NCI-H69 (cell line): Measurements from ENCODE around the gene CEP128.
A peak's percentile ranks its signal among the peaks of the same experiment; 100 is the strongest.
"Not testable (repeated sequence)": the region's sequence is repeated elsewhere in the genome, so short reads cannot be mapped to it uniquely, and the experiment has no call there.

Experiments
- DNase-seq: peaks from one replicate; lab custom pipeline; 2025; lab: John Stamatoyannopoulos, UW

The CEP128 gene

DNA sequence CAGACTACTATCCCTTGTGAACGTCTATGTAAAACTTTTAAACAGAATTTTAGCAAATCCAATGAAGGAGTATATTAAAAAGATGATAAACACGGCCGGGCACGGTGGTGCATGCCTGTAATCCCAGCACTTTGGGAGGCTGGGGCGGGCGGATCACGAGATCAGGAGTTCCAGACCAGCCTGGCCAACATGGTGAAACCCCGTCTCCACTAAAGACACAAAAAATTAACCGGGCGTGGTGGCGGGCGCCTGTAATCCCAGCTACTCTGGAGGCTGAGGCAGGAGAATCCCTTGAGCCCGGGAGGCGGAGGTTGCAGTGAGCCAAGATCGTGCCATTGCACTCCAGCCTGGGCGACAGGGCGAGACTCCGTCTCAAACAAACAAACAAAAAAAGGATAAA, 11.7 kb upstream of the CEP128 start:
- DNase-seq: not testable (repeated sequence)

DNA sequence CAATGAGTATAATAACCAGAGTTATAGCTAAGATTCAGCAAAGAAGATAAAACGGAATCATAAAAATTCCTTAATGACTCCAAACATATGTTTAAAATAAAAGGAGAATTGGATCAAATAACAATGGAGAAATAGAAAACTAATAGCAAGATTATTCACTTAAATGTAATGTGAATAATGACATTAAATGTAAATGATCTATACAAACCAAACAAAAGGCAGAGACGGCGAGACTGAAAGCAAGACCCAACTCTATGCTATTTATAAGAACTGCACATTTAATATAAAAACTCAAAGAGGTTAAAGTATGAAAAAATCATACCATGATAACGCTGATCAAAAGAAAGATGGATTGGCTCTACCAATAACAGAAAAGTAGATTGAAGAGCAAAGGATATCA, 10.0 kb upstream of the CEP128 start:
- DNase-seq: no peak

DNA sequence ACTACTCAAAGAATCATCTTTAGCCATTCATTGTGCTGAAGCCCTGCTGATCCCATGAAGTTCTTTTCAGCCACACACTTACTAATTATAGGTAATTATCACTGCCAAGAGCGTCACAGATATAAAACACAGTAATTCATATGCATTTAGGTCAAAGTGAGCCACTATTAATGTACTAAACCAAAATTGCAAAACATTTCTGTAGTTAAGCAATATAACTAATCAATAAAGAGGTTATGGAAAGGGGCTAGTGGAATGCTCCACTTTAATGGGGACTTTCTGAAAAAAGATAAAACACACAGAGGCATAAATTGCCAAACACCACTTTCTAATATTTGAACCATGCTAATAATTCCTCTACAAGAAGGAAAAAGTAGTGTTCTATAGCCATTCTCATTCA, 6.8 kb upstream of the CEP128 start:
- peak; percentile 69 for DNase-seq

DNA sequence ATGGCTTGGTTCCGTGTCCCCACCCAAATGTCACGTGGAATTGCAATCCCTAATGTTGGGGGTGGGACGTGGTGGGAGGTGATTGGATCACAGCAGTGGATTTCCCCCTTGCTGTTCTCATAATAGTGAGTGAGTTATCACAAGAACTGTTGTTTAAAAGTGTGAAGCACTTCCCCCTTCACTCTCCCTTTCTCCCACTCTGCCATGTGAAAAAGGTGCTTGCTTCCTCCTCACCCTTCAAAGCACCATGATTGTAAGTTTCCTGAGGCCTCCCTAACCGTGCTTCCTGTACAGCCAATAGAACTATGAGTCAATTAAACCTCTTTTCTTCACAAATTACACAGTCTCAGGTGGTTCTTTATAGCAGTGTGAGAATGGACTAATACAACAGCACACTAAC, 5.3 kb upstream of the CEP128 start:
- no peak for DNase-seq

DNA sequence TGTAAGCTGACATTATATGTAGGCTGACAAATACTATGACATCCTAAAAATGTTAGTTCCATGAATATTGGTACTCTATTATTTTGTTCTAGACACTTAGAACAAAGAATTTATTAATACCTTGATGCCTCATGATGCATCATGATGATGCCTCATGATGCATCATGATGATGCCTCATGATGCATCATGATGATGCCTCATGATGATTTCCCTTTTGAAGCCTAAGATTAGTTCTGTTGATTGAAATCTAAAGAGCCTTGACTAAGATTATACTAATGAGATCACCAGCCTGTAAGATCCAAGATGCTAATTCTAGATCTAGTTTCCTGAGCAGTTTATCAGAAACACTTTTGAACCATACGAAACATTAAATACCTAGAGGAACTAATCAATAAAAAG, 4.6 kb upstream of the CEP128 start:
- DNase-seq: no peak

DNA sequence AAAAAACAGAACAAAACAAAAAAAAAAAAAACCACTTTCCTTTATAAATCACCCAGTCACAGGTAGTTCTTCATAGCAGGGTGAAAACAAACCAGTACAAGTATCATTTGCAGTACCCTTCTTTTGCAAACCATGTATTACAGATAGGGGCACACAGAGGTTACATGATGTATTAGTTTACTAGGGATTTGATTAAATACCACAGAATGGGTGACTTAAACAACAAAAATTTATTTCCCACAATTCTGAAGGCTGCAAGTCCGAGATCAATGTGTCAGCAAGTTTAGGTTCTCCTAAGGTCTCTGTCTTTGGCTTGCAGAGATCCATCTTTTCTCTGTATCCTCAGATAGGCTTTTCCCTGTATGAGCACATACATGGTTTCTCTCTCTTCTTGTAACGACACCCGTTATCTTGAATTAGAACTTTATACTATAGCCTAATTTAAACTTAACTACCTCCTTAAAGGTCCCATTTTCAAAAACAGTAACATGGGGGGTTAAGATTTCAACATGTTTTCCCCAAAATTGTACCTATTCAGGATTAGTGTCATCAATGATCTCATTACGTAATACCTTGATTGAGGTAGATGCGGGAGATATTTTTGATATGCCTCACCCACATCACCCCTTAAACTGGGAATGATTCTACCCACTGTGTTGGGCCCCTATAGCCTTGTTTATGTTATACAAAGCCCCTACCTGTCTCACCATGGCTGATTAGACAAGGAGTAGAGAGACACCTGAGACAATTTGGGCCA, 3.5 kb upstream of the CEP128 start:
- DNase-seq: no peak

DNA sequence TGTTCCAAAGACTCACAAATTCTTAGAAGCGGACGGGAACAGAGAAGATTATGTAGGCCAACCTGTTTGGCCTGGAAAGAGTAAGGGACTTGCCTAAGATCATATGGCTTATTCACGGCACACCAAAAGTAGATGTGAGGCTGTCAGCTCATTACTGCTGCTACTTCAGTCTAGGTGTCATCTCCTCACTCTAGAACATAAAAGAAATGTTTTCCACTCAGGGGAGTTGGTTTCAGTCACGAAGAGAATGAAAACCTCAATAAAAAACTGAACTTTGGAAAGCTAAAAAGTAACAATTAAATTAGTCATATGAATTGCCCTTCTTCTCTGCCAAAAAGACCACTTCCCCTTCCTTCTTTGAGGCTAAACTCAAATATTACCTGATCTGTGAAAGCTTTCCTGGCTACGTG, 658 bp upstream of the CEP128 start:
- peak; percentile 50 for DNase-seq

DNA sequence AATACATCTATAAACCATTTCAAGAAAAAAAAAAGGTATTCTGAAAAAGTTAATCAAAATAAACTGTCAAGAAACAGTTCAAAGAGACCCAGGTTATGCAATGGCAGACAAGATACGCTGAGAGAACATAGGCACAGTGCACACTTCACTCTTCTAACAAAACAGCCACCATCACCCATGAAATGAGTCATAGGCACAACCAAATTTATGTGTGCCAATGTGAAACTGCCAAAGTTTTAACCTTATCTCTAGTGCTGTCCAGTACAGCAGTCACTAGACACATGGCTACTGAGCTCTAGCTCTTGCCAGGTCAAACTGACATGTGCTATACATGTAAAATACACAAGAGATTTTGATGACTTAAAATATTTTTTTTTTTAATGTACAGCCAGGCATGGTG, 1.4 kb downstream of the CEP128 start:
- DNase-seq: peak; percentile 23

DNA sequence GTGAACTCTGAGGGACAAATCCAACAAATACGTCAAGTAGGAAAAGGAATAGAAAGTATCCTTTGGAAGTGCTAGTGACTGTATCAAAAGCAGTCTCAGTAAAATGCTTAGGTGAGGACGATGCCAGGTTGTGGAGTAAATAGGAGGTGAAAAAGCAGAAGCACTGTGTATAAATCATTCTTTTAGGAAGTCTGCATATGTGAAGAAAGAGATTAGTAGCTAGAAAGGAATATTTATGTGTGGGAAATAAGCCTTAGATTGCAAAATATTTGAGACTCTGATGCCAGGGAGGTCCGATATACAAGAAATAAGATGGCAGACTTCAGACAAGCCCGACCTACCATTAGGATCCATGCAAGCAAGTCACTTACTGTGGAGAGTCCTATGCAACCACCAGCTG, 7.9 kb downstream of the CEP128 start:
- no peak for DNase-seq

DNA sequence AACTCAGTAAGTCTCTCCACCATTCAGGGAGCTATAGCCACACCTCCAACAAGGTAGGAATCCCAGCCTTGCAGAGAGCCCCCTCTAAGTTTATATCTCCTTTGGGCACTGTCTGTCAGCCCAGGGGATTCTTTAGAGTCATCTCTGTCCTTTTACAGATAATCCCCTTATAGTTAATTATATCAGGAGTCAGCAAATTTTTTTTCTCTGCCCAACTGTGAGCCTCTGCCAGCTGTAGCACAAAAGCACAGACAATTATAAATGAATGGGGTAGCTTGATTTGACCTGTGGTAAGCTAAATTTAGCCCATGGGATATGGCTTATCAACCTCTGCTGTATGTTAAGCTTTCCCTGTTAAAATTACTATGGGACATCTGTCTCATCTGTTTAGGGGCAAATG, 8.3 kb downstream of the CEP128 start:
- DNase-seq: peak; percentile 64

DNA sequence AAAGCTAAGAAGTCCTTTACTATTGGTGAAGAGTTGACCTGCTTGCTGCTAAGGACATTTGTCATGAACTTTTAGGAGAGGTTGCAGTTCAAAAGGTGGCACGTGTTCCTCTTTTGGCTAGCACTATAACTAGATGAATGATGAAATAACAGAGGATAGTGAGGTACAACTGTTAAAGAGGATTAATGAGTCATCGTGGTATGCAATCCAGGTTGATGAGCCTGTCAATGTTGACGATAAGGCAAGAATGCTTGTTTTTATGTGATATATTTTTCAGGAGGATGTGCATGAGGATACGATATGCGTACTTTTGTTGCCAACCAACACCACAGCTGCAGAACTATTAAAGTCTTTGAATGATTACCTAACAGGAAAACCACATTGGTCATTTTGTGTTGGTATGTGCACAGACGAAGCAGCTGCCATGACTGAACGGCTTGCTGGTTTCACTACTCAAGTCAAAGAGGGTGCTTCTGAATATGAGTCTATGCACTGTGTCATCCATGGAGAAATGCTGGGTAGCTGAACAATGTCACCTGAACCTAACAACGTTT, 10.6 kb downstream of the CEP128 start:
- DNase-seq: no peak

DNA sequence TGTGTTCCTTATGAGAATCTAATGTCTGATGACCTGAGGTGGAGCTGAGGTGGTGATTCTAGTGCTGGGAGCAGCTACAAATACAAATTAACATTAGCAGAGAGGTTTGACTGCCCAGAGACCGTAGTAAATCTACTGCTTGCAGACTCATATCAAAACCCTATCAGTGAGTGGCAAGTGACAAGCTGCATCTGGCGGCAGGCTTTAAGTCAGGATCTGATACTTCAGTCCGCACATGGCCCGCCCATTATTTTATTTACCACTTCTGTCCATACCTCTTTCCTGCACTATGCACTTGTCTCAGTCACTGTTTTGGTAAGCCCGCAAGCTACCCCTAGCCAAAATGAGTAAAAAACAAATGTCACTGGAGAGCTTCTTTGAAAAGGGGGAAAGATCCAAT, 11.4 kb downstream of the CEP128 start:
- DNase-seq: no peak

DNA sequence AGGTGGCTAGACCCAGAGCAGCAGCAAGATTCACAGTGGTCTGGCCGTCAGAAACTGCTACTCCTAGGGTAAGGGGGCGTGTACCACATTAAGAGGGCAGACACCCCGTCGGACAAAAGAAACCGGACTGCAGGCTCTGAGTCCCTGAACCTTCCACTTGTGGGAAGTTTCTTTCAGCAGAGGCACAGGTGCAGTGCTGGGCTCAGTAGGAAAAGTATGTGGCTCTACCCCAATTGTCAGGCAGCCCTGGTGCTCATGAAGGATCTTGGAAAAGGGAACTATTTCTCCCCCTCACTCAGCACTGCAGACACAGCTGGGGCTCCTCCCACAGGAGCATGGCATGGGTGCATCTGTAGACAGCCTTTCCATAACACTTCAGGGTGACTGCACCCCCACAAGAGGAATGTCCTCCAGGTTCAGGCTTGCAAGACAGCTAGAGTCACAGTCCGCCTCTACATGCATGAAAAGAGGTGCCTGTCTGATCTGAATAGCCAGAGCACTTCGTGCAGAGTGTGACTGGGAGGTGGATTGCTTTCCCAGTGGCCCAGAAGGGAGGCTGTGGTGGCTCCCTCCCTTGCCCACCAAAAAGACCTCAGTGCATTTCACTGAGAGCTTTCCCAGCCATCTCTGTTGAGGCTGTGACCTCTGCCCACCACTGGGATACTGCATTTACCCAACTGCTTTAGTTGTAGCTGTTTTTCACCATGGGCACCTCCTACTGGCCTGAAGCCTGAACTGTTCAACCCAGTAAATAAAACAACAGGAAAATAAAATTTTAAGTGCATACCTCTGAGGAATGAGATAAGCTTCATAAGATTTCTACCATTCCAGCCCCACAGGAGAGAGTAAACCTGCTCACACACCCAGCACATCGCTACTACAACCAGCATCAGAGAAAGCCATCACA, 14.2 kb downstream of the CEP128 start:
- DNase-seq: no peak

DNA sequence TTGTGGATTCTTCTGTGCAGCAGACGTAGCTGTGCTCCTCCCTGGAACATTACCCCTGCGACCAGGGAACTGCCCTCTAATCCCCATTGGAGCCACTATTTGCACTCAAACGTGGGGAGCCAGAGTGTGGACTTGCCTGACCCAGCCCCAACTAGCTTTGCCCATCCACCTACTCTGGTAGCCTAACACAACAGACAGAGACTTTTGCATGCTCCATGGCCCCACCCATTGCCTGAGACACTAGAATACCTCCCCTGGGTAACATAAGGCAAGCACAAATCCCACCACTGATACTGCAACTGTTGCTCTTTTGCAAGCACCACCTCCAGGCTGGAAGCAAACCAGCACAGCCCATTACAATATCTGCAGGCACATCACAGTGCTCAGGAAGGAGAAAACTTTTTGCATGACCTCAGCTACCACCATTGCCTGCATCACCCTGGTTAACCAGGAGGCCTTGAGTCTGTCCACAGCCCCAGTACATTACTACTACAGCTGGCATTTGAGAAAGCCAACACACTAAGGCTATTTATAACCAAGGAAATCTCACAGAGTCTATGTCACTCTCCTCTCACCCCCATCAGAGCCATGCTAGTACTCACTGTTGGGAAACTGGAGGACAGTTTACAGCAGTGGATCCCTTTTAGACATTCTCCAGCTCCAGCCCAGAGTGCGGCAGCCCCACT, 15.0 kb downstream of the CEP128 start:
- no peak for DNase-seq

DNA sequence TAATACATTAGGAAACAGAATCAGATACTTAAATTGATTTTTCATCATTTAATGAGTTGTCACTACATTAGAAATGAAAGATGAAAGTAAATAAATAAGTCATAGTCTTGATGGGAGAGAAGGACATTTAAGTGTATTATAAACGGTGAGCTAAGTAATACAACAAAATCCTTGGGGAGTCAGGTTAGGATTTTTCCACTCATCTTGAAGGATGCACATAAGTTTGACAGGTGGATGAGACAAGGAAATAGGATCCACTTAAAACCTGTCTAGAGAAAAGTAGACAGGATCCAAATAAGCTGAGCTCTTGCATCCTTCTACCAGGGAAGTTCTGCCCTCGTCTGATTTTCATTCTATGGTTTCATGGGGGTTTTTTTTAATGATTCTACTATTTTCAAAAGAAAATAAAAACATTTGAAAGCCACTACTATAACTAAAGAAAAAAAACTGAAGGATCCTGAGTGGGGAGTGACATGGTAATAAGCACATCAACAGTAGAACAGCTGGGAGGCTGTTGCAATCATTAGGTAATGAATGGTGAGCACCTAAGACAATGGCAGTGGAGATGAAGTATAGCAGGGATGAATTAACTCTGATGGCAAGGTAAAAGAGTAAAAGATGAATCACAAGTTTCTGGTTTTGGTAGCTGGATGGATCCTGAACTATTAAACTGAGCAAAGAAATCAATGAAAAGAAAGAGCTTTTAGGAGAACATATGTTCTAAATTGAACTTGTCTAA, 17.0 kb downstream of the CEP128 start:
- peak; percentile 78 for DNase-seq

DNA sequence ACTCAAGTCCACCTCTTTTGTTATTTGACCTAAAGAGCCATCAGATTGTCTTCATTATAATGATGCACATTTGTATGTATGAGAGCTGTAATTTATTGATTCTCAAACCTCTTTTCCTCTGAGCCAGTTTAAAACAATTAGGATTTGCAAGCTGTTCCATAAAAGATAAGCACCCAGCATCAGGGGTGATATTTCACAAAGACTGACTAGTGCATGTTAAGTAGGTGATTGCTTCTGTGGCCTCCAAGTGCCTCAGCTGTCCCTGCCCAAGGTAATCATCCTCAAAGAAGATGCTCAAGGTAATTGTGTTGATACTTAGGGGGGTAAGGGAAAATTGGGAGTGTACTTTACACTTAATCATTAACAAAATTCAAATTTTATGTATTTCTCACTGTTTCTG, 18.2 kb downstream of the CEP128 start:
- DNase-seq: peak; percentile 76

DNA sequence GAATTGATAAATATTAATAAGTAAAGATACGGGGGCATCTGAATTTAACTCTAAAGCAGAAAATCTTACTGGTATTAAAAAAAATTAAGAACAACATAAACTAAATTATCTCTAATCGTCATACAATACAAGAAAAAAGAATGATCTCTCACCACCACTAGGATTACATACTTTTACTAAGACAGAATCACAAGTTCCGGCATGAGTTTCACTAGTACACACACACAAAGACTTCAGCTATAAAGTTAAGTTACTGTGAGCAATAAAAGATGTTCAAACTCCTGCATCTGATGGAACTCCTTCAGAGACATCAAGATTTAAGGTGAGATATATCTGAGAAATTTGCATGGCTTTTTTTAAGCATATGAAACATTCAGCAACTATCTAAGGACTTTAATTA, 21.9 kb downstream of the CEP128 start:
- no peak for DNase-seq

DNA sequence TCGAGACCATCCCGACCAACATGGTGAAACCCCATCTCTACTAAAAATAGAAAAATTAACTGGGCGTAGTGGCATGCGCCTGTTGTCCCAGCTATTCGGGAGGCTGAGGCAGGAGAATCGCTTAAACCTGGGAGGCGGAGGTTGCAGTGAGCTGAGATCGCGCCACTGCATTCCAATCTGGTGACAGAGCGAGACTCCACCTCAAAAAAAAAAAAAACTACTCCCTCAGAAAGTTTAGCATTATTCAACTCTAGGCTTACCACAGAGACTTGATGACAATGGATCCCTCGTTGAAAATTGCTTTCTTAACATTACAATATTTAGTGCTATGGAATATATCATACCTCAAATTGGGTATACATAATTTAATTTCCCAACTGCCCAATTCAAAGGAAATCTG, 29.5 kb downstream of the CEP128 start:
- not testable (repeated sequence) for DNase-seq

DNA sequence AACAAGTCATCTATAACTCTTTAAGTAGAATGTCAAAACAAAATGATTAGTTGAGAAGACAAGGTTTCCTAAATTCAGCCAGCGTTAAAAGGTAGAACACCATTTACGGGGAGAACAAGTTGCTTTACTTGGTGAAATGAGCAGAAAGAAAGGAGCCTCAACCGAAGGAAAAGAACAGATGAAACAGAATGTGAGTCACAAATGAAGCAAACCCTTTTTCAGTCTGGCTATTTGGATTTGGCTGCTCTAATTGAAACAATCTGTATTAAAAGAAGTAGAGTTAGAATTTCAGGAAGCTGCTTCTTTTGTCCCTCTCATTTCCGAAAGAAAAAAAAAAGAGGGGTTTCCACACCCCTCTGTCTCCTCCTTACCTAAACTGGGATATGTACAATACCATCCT, 34.6 kb downstream of the CEP128 start:
- no peak for DNase-seq

DNA sequence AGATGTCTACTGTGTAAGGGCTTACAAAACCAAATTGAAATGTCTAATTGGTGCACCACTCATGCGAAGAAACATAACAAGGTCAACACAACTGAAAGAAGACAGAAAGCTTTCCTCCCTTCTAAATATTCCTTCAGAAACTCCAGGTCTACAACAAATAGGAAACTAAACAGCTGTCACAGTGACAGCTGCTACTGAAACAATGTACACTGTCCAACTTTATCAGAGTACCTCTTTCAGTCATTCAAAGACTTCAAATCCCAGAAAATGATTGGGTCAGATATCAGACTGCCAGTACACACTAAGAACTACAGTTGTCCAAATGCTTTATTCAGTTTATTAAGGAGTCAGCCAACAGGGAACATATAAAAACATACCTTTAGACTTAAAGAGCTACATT, 35.2 kb downstream of the CEP128 start:
- DNase-seq: no peak

DNA sequence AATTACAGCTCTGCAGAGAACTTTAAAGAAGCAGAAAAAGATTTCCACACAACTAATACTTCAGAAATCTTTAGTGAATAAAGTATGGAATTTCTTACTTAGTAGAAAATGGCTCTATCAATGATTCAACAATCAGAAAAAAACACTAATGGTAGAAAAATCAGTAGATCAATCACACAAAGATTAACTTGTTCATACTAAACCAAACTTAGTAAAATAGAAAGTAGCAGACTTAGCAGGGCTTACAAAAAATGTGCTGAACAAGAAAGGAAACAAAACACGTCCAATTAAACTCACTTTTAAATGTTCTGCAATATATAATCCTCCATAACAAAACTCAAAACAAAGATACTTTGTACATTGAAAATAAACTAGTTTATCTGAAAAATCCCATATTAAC, 38.9 kb downstream of the CEP128 start:
- DNase-seq: no peak

DNA sequence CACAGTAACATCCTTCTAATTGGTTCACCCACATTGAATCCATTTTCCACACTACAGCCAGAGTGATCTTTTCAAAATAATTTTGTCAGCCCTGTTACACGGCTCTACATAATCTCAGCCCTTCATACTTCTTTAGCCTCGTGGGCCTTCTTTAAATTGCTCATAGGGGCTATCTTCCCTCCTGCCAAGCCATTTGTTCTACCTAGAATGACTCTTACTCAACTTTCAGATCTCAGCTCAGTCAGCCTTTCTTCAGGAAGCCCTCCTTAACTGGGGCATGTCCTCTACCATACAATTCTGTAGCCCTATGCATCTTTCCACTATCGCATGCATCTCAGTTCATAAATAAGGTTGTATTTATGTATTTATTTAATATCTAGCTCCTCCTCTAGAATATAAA, 39.7 kb downstream of the CEP128 start:
- no peak for DNase-seq
